MM.1S (cell line): Measurements from ENCODE around the gene MEGF11.

Source experiments
- CTCF ChIP-seq: fragments of 300-600 bp; sonication (generic); IDR thresholded peaks from 2 replicates; pipeline ENCODE4 v1.5.1; 2016; ENCODE audit warnings: antibody characterized with exemption, low read length, mixed read lengths
- EZH2 ChIP-seq: fragments of 300-600 bp; sonication (generic); optimal IDR thresholded peaks from 2 replicates; pipeline ENCODE3; 2017; ENCODE audit warnings: low read depth, mild to moderate bottlenecking, antibody characterized with exemption, low read length, mixed read lengths
- EZH2phosphoT487 ChIP-seq: fragments of 300-600 bp; sonication (generic); IDR thresholded peaks from 2 replicates; pipeline ENCODE4 v1.6.1; 2018; ENCODE audit warnings: antibody characterized with exemption, low read length

- no peak for TF ChIP-seq CTCF
- no peak for TF ChIP-seq EZH2
- TF ChIP-seq EZH2phosphoT487, result no peak
Measured at GRCh38 chr15:66096688-66097058, 156.9 kb downstream of the MEGF11 start.
